Measurements from ENCODE around the gene ARHGDIA.

GRCh38 chr17:81833921-81834830, 37.0 kb downstream of the ARHGDIA start:
- TF ChIP-seq CTCF (IDR thresholded peaks at IDR 0.05) (no peak), EP300 (IDR thresholded peaks at IDR 0.05) (no peak), POLR2A (IDR thresholded peaks at IDR 0.05) (no peak), POLR2AphosphoS5 (IDR thresholded peaks at IDR 0.05) (no peak)
